ENCODE results near the gene PRRC2C.
"Not testable (repeated sequence)": the region's sequence is repeated elsewhere in the genome, so short reads cannot be mapped to it uniquely, and the experiment has no call there.

Gene PRRC2C

DNA sequence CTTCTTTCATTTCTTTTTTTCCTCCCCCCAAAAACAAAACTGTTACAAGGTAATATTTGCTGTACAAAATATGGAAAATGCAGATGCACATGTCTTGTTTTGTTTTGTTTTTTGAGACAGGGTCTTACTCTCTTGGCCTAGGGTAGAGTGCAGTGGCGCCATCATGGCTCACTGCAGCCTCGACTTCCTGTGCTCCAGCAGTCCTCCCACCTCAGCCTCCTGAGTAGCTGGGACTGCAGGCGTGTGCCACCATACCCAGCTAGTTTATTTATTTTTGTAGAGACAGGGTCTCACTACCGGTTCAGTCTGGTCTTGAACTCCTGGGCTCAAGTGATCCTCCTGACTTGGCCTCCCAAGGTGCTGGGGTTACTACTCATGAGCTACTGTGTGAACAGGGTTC is 15.5 kb downstream of the PRRC2C start:
- no peak for DNase-seq (ENCODE audit: low read depth)

GRCh38 chr1:171501305-171502024 is 16.1 kb downstream of the PRRC2C start:
- DNase-seq (ENCODE audit: low read depth), result no peak

DNA sequence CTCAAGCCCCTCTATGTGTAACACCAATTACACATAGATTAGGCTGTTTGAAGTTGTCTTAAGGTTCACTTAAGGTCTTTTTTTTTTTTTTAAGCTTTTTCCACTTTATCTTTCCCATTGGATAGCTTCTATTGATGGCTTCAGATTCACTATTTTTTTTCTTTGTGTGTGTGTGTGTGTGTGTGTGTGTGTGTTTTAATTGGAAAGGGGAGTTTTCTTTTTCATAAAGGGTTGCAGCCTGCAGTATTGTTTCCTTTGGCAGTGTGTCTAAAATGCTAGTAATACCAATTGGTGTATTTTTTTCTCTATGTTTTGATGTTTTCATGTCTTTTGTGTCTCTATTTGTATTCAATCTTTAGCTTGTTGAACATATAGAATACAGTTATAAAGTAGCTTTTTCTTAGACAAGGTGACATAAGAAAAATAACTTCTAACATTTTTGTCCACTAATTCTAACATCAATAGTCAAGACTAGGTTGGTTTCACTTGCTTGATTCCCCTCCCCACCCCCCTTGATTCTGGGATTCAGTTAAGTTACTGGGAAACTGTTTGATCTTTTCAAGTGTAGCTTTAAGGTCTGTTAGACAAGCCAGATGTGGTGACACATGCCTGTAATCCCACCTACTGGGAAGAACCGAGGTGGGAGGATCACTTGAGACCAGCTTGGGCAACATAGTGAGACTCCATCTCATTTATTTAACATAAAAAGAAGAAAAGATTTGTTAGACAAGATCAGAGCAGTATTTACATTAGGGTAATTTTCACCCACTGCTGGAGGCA is 21.4 kb downstream of the PRRC2C start:
- DNase-seq (ENCODE audit: low read depth), result no peak

DNA sequence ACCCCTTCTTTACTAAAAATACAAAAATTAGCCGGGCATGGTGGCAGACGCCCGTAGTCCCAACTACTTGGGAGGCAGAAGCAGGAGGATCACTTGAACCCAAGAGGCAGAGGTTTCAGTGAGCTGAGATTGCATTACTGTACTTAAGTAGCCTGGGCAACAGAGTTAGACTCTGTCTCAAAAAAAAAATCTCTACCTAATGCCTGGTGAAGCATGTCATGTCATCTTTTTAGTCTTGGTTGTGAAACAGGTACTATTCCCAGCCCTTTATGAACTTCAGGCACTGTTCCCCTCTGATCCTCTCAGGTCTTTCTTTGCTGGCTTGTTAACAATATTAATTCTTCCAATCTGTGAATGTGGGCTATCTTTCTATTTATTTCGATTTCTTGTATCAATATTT is 22.1 kb downstream of the PRRC2C start:
- no peak for DNase-seq (ENCODE audit: low read depth)

DNA sequence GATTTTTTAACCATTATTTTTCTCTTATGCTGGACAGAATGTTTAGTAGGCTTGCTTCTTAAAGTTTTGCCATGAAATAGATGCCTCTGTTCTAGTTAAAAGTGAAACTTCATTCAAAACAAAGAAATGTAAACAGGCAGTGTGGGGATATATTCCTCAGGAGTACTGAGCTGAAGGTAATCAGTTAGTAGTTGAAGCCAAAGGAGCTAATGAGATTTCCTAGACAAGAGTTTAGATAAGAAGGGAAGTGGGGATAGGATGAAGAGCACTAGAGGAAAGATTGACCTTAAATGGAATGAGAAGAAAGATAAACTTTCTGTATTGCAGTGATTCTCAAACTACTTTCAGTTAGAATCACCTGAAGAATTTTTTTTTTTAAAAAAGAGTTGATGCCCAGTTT is 23.9 kb downstream of the PRRC2C start:
- DNase-seq (ENCODE audit: low read depth), result no peak

DNA sequence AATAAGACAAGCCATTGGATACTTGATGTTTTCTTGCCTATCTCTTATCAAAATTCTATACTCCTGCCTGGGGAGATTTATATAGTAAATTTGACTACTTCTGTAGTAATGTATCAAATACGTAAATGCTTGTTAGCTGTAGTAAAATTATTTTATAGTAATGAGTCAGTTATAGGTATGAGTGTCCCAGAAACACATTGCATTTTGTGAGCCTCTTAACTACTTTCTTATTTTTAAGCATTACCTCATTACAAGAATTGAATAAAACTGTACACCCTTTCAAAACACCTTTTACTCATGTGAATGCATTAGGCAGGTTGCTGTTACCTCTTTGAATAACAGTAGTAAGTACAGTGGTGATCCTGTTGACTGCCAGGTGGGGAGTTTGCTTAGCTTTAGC is 28.4 kb downstream of the PRRC2C start:
- no peak for DNase-seq (ENCODE audit: low read depth)

- DNase-seq (ENCODE audit: low read depth), result no peak
These were observed 30.0 kb downstream of the PRRC2C start for GRCh38 chr1:171515299-171515698.

DNA sequence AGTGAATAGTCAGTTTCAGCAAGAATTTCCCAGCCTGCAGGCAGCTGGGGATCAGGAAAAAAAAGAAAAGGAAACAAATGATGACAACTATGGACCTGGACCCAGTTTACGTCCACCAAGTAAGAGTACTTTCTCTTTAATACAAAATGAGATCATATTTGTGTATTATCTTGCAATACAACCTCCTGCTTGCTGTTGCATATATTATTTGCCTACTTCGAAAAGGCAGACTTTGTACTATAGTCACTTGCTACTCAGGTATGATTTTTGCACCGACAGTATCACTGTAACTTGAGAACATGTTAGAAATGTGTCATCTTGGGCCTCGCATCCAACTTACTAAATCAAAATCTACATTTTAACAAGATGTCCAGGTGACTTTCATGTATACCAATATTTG is 30.4 kb downstream of the PRRC2C start:
- no peak for DNase-seq (ENCODE audit: low read depth)

GRCh38 chr1:171521567-171521966 is 36.2 kb downstream of the PRRC2C start:
- DNase-seq (ENCODE audit: low read depth), result no peak

DNA sequence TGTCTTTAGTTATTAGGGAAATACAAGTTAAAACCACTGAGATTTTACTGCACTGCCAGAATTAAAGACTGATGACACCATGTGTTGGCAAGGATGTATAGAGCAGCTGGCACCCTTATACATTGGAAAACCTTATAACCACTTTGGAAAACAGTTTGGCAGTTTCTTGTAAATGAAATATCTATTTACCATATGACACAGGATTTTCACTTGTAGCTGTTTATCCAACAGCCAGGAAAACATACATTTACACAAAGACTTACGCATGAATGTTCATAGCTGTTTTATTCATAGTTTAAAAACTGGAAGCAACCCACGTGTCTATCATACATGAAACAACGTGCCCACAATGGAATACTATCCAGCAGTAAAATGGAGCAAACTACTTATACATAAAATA is 45.3 kb downstream of the PRRC2C start:
- no peak for DNase-seq (ENCODE audit: low read depth)

GRCh38 chr1:171532520-171532919 is 47.2 kb downstream of the PRRC2C start:
- no peak for DNase-seq (ENCODE audit: low read depth)

- no peak for DNase-seq (ENCODE audit: low read depth)
These were observed 60.2 kb downstream of the PRRC2C start for GRCh38 chr1:171545523-171545922.

- no peak for DNase-seq (ENCODE audit: low read depth)
These were observed 64.7 kb downstream of the PRRC2C start for GRCh38 chr1:171550050-171550449.

- not testable (repeated sequence) for DNase-seq (ENCODE audit: low read depth)
These were observed 65.3 kb downstream of the PRRC2C start for GRCh38 chr1:171550598-171551100.

DNA sequence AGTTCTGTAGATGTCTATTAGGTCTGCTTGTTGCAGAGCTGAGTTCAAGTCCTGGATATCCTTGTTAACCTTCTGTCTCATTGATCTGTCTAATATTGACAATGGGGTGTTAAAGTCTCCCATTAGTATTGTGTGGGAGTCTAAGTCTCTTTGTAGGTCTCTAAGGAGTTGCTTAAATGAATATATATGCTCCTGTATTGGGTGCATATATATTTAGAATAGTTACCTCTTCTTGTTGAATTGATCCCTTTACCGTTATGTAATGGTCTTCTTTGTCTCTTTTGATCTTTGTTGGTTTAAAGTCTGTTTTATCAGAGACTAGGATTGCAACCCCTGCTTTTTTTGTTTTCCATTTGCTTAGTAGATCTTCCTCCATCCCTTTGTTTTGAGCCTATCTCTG is 68.6 kb downstream of the PRRC2C start:
- not testable (repeated sequence) for DNase-seq (ENCODE audit: low read depth)

DNA sequence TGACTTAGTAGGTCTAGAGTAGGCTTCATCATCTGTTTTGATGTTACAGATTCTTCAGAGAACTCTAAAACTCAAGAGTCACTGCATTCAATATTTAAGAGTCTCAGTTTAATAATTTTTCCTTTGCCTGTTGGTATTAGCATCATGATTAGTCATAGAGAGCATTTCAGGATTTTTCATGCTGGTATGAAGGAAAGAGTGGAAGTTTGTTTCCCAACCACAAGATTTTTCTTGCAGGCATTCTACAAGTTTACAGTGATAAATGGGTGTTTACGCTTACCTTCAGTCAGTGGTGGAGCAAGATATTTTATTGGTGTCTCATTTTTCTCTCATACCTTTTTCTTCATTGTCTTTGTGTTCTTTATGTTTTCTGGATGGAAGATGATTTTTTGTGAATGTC is 78.3 kb downstream of the PRRC2C start:
- no peak for DNase-seq (ENCODE audit: low read depth)

- DNase-seq (ENCODE audit: low read depth), result no peak
These were observed 81.1 kb downstream of the PRRC2C start for GRCh38 chr1:171566467-171566866.

- no peak for DNase-seq (ENCODE audit: low read depth)
These were observed 85.0 kb downstream of the PRRC2C start for GRCh38 chr1:171570295-171570694.

GRCh38 chr1:171576144-171576543 is 90.8 kb downstream of the PRRC2C start:
- no peak for DNase-seq (ENCODE audit: low read depth)

GRCh38 chr1:171581226-171581625 is 95.9 kb downstream of the PRRC2C start:
- no peak for DNase-seq (ENCODE audit: low read depth)

DNA sequence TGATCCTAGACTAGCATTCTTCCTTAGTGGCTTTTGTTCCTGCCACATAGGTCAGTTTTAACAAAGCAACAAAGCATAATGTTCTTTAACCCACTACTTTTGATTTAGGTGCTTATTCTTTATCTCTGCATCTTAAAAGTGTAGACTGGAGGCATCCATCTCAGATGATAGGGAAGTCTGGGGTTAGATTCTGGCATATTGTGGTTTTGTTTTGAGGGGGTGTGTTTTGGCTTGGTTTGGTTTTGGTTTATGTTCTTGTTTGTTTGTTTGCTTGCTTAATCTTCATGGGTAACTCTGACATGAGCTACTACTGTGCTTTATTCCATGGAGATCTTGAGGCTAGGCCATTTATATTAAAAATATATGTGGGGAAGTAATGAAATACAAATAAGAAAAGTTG is 96.4 kb downstream of the PRRC2C start:
- DNase-seq (ENCODE audit: low read depth), result no peak

- DNase-seq (ENCODE audit: low read depth), result no peak
These were observed 97.3 kb downstream of the PRRC2C start for GRCh38 chr1:171582589-171582988.

DNA sequence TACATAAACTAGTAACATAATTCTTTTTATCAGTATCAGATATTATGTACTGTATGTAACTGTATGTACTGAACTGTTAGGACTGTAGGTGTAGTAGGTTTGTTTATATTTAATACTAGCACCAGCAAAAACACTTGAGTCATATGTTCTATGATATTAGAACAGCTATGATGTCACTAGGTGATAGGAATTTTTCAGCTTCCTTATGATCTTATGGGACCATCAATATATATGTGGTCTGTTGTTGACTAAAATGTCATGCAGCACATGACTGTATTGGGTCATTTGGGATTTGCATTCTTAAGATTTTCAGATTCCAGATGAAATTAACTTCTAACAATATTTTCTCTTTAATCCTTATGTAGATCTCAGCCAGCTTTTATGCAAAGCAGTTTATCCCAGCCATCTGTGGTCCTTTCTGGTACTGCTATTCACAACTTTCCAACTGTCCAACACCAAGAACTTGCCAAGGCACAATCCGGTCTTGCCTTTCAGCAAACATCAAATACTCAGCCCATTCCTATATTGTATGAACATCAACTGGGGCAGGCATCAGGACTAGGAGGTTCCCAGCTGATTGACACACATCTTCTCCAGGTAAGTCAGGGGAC is 98.4 kb downstream of the PRRC2C start:
- DNase-seq (ENCODE audit: low read depth), result no peak
